Smooth muscle cell (in vitro differentiated cells): Measurements from ENCODE around the gene TTC8. TPM values are rescaled to one million over a fixed set of nuclear protein-coding genes. Genes with fewer than 3 reads are reported as not detected.
"Not testable (repeated sequence)": the region's sequence is repeated elsewhere in the genome, so short reads cannot be mapped to it uniquely, and the experiment has no call there.

Experiments used
- DNase-seq: peaks from one replicate; lab custom pipeline; 2025; ENCODE audit not compliant: unreplicated experiment; lab: John Stamatoyannopoulos, UW
- H2AFZ ChIP-seq: fragments of 200-600 bp; sonication (generic); 2 replicates; pipeline ENCODE4 v1.6.0; 2016; ENCODE audit warnings: antibody characterized with exemption, low read depth, mild to moderate bottlenecking
- H3F3A ChIP-seq: fragments of 200-600 bp; sonication (generic); 2 replicates; pipeline ENCODE4 v1.6.0; 2017; ENCODE audit warnings: antibody characterized with exemption, low read depth
- H3K27ac ChIP-seq: fragments of 200-600 bp; sonication (generic); 2 replicates; pipeline ENCODE4 v1.5.1; 2016; ENCODE audit warnings: low read depth, mild to moderate bottlenecking
- H3K27me3 ChIP-seq: fragments of 200-600 bp; sonication (generic); 2 replicates; pipeline ENCODE4 v1.6.1; 2016; ENCODE audit warnings: low read depth, mild to moderate bottlenecking
- H3K36me3 ChIP-seq: fragments of 200-600 bp; sonication (generic); 2 replicates; pipeline ENCODE4 v1.5.1; 2016; ENCODE audit warnings: low read depth
- H3K4me1 ChIP-seq: fragments of 200-600 bp; sonication (generic); 2 replicates; pipeline ENCODE4 v1.5.1; 2016; ENCODE audit warnings: low read depth
- H3K4me2 ChIP-seq: fragments of 200-600 bp; sonication (generic); 2 replicates; pipeline ENCODE4 v1.6.0; 2016; ENCODE audit warnings: mild to moderate bottlenecking
- H3K4me3 ChIP-seq: fragments of 200-600 bp; sonication (generic); 2 replicates; pipeline ENCODE4 v1.5.1; 2016; ENCODE audit warnings: mild to moderate bottlenecking
- H3K79me2 ChIP-seq: fragments of 200-600 bp; sonication (generic); 2 replicates; pipeline ENCODE4 v1.6.0; 2016; ENCODE audit warnings: low read depth, mild to moderate bottlenecking
- H3K9ac ChIP-seq: fragments of 200-600 bp; sonication (generic); 2 replicates; pipeline ENCODE4 v1.6.0; 2016; ENCODE audit warnings: low read depth
- H3K9me3 ChIP-seq: fragments of 200-600 bp; sonication (generic); replicated peaks from 2 replicates; pipeline ENCODE4 v1.5.1; 2016; ENCODE audit warnings: low read depth
- H4K20me1 ChIP-seq: fragments of 200-600 bp; sonication (generic); 2 replicates; pipeline ENCODE4 v1.6.0; 2016; ENCODE audit warnings: low read depth
- CTCF ChIP-seq: fragments of 200-600 bp; sonication (generic); IDR thresholded peaks from 2 replicates; pipeline ENCODE4 v1.5.1; 2017; ENCODE audit warnings: borderline replicate concordance, mild to moderate bottlenecking, antibody characterized with exemption; ENCODE audit not compliant: insufficient read depth, poor library complexity, severe bottlenecking
- WGBS: methylation state at CpG from one replicate; pipeline ENCODE4 v1.1.7; 2016; ENCODE audit warnings: low lambda C conversion rate; 5-methylcytosine and 5-hydroxymethylcytosine counted together
- polyA plus RNA-seq: library from polyadenylated mRNA; unstranded; fragments of >200 nt; fragmentation: Nextera tagmentation; extraction: Ambion mirVana; gene quantifications from 2 replicates; pipeline ENCODE4 v1.2.1, GENCODE V29; 2016
- total RNA-seq: library from RNA; depleted of rRNA; stranded (reverse); fragments of >200 nt; gene quantifications from 2 replicates; pipeline ENCODE4 v1.2.3, GENCODE V29; 2014

TTC8 gene
- total RNA-seq: 35.9 and 58.9 TPM in 2 replicates
- 14.5 and 20.0 TPM in 2 replicates for polyA plus RNA-seq

GRCh38 chr14:88824314-88825077 lies at the start of gene TTC8:
Gene TTC8, plus strand, starts transcription at chr14:88824651. Its CDS starts 57 bp downstream, at chr14:88824708.
- Histone ChIP-seq H3F3A (peaks cover 3% of the 10 kb centered on the region), H3K9ac (peak within 1 kb of the TSS; percentile 95), H4K20me1 (no peaks in the 10 kb centered on the region), H3K4me3 (peak within 1 kb of the TSS; percentile 73), H2AFZ (peak within 1 kb of the TSS; percentile 100), H3K4me2 (peak within 1 kb of the TSS; percentile 97), H3K79me2 (peaks cover 28% of the 10 kb centered on the region), H3K36me3 (no peaks in the 10 kb centered on the region), H3K4me1 (peaks cover 13% of the 10 kb centered on the region), H3K27me3 (no peaks in the 10 kb centered on the region), H3K27ac (peak within 1 kb of the TSS; percentile 96), H3K9me3 (no peaks in the 10 kb centered on the region)
- peak; percentile 65 for DNase-seq
- WGBS: under 1% methylated on average over 49 of the region's 50 CpGs
- no peak for TF ChIP-seq CTCF

GRCh38 chr14:88775532-88775931 lies 48.9 kb upstream of the TTC8 start:
- Histone ChIP-seq H3K9ac (no peak overlapping the region), H3K4me3 (no peak overlapping the region), H2AFZ (no peak overlapping the region), H3K27ac (no peak overlapping the region), H3F3A (no peaks in the 10 kb centered on the region), H3K79me2 (no peaks in the 10 kb centered on the region), H3K9me3 (no peaks in the 10 kb centered on the region), H4K20me1 (no peaks in the 10 kb centered on the region), H3K4me1 (no peaks in the 10 kb centered on the region), H3K27me3 (no peaks in the 10 kb centered on the region), H3K36me3 (no peaks in the 10 kb centered on the region), H3K4me2 (no peak overlapping the region)
- DNase-seq: no peak
- 84% methylated on average over 3 of the region's 3 CpGs for WGBS
- TF ChIP-seq CTCF: no peak

- Histone ChIP-seq H3K4me3 (no peak overlapping the region), H3K27me3 (peaks cover 41% of the 10 kb centered on the region), H3K9me3 (no peaks in the 10 kb centered on the region), H3K9ac (no peak overlapping the region), H2AFZ (no peak overlapping the region), H3F3A (no peaks in the 10 kb centered on the region), H4K20me1 (no peaks in the 10 kb centered on the region), H3K79me2 (no peaks in the 10 kb centered on the region), H3K36me3 (no peaks in the 10 kb centered on the region), H3K27ac (no peak overlapping the region), H3K4me2 (no peak overlapping the region), H3K4me1 (no peaks in the 10 kb centered on the region)
- no peak for TF ChIP-seq CTCF
- 97% methylated on average over 1 of the region's 1 CpG for WGBS
- no peak for DNase-seq
Measured at GRCh38 chr14:88785911-88786310, 38.5 kb upstream of the TTC8 start.

- Histone ChIP-seq H3K27ac (no peak overlapping the region), H3K36me3 (no peaks in the 10 kb centered on the region), H4K20me1 (no peaks in the 10 kb centered on the region), H3K4me3 (no peak overlapping the region), H2AFZ (no peak overlapping the region), H3F3A (no peaks in the 10 kb centered on the region), H3K4me2 (no peak overlapping the region), H3K27me3 (peaks cover 49% of the 10 kb centered on the region), H3K9me3 (no peaks in the 10 kb centered on the region), H3K79me2 (no peaks in the 10 kb centered on the region), H3K4me1 (no peaks in the 10 kb centered on the region), H3K9ac (no peak overlapping the region)
- no peak for TF ChIP-seq CTCF
- no peak for DNase-seq
- 90% methylated on average over 4 of the region's 4 CpGs for WGBS
Measured at GRCh38 chr14:88786715-88787114, 37.7 kb upstream of the TTC8 start.

GRCh38 chr14:88789573-88789972 lies 34.9 kb upstream of the TTC8 start:
- H3K9me3 ChIP-seq, H3K9ac ChIP-seq, H3K4me1 ChIP-seq, H3K27ac ChIP-seq, H3K4me3 ChIP-seq, H3K4me2 ChIP-seq, H3K79me2 ChIP-seq, DNase-seq, H4K20me1 ChIP-seq, H2AFZ ChIP-seq, H3K36me3 ChIP-seq, H3F3A ChIP-seq: not testable (repeated sequence)
- H3K27me3 ChIP-seq: peaks cover 74% of the 10 kb centered on the region
